Peyer's patch (tissue), 4 donors: ENCODE data around the gene TRIO. TPM values are rescaled to one million over a fixed set of nuclear protein-coding genes. Genes with fewer than 3 reads are reported as not detected.

ENCODE experiments used
- DNase-seq, 3 donors: peaks; one replicate each; pipeline ENCODE4 v3.0.0-alpha.2; 2017 to 2019
- H3K27ac ChIP-seq, 4 donors: fragments of 200-600 bp; sonication (generic); one replicate each; pipeline ENCODE4 v1.5.1; 2016 to 2019
- H3K27me3 ChIP-seq, 2 donors: fragments of 200-600 bp; sonication (generic); one replicate each; pipeline ENCODE4 v1.5.1; 2019
- H3K36me3 ChIP-seq, 3 donors: fragments of 200-600 bp; sonication (generic); one replicate each; pipeline ENCODE4 v1.5.1; 2016 to 2019
- H3K4me1 ChIP-seq, 4 donors: fragments of 200-600 bp; sonication (generic); one replicate each; pipeline ENCODE4 v1.5.1; 2016 to 2019
- H3K4me3 ChIP-seq, 4 donors: fragments of 200-600 bp; sonication (generic); 1 replicate in 3 of 4; 2 replicates in 1 of 4; pipeline ENCODE4 v1.5.1; 2016 to 2019; ENCODE audit warnings: mild to moderate bottlenecking in 1 of 4
- H3K9me3 ChIP-seq, 4 donors: fragments of 200-600 bp; sonication (generic); one replicate each; pipeline ENCODE4 v1.5.1; 2016 to 2019; ENCODE audit warnings: mild to moderate bottlenecking in 1 of 4
- POLR2A ChIP-seq, 2 donors: fragments of 450-650 bp; IDR thresholded peaks; one replicate each; pipeline ENCODE4 v1.5.1; 2017; ENCODE audit warnings: antibody characterized with exemption in 2 of 2, mild to moderate bottlenecking in 2 of 2, moderate library complexity in 2 of 2
- total RNA-seq, 4 donors: library from RNA; depleted of rRNA; stranded (reverse); fragments of >200 nt; gene quantifications; one replicate each; pipeline ENCODE4 v1.1.0, GENCODE V29; 2016
- TF ChIP-seq, protein P1 (sequence below), 6 experiments: fragments of 450-650 bp in 4 of 6; fragments of 200-600 bp in 2 of 6; sonication (generic) in 1 of 6; IDR thresholded peaks; one replicate each; pipeline ENCODE4 v1.5.1; 2017 to 2019; ENCODE audit warnings: antibody characterized with exemption in 6 of 6, mild to moderate bottlenecking in 3 of 6, moderate library complexity in 1 of 6

The TRIO gene
- total RNA-seq, 4 donors from 2014 or later = 171 to 456 (median 340) TPM

DNA sequence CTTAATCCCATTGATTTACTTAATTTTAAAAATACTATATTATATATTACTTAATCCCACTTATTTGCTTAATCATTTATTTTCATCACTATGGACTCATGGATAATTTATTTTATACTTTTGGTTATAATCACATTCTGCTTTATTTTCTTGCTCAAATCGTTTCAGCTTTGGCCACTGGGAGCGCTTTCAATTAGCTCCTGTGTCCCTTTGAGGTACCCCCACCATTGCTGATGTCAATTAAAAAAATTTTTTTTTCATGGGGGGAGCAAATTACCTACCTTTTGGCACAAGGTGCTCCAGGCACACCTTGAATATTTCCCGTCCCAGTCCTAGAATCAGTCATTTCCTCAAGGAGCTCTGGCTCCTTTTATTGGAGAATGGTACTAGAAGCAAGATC lies 1.4 kb upstream of the TRIO start:
- Histone ChIP-seq H3K4me1 (peaks cover 0 to 14% (median 7%) of the 10 kb centered on the region in 4 donors), H3K27me3 (no peaks in the 10 kb centered on the region), H3K4me3 (no peak overlapping the region), H3K9me3 (no peaks in the 10 kb centered on the region), H3K27ac (peak overlapping the region in 1 of 4 donors; percentile 84), H3K36me3 (no peaks in the 10 kb centered on the region)
- TF ChIP-seq, protein P1, sequence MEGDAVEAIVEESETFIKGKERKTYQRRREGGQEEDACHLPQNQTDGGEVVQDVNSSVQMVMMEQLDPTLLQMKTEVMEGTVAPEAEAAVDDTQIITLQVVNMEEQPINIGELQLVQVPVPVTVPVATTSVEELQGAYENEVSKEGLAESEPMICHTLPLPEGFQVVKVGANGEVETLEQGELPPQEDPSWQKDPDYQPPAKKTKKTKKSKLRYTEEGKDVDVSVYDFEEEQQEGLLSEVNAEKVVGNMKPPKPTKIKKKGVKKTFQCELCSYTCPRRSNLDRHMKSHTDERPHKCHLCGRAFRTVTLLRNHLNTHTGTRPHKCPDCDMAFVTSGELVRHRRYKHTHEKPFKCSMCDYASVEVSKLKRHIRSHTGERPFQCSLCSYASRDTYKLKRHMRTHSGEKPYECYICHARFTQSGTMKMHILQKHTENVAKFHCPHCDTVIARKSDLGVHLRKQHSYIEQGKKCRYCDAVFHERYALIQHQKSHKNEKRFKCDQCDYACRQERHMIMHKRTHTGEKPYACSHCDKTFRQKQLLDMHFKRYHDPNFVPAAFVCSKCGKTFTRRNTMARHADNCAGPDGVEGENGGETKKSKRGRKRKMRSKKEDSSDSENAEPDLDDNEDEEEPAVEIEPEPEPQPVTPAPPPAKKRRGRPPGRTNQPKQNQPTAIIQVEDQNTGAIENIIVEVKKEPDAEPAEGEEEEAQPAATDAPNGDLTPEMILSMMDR (IDR thresholded peaks at IDR 0.05) = no peak
- no peak for TF ChIP-seq POLR2A (IDR thresholded peaks at IDR 0.05)
- DNase-seq = no peak

DNA sequence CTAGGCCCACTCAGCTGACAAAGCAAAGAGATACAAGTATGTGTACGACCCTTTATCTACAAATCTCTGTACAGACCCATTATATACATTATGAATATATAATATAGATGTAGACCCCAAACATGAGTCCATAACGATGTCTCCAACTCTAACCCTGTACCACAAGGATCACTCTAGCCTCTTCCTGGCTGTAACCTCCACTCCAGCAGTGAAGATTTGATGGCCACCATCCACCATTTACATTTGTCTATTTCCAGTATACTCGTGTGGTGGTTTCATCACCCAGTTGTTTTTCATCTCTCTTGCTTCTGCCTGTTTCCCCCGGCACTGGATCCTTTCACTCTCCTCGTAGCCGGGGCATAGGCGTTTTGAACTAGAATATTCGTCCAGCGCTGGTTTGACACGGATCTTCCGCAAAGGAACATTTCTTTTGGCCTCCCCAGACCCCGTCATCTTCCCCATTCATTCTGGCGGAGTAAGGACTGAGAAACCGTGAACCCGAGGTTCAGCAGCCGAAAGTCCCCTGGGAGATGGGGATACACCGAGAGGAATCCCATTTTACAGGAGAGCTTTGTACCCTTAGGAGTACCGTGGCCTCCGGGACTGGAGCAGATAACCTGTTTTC lies 828 bp upstream of the TRIO start:
- peak overlapping the region; percentile 64 to 96 (median 80) for H3K4me3 ChIP-seq
- H3K27ac ChIP-seq = peak overlapping the region; percentile 84 to 97 (median 90)
- H3K27me3 ChIP-seq = no peaks in the 10 kb centered on the region
- no peaks in the 10 kb centered on the region for H3K9me3 ChIP-seq
- peaks cover 0 to 19% (median 8%) of the 10 kb centered on the region in 4 donors for H3K4me1 ChIP-seq
- no peak for DNase-seq
- TF ChIP-seq, protein P1 (IDR thresholded peaks at IDR 0.05) = no peak
- no peak for TF ChIP-seq POLR2A (IDR thresholded peaks at IDR 0.05)
- H3K36me3 ChIP-seq = no peaks in the 10 kb centered on the region

DNA sequence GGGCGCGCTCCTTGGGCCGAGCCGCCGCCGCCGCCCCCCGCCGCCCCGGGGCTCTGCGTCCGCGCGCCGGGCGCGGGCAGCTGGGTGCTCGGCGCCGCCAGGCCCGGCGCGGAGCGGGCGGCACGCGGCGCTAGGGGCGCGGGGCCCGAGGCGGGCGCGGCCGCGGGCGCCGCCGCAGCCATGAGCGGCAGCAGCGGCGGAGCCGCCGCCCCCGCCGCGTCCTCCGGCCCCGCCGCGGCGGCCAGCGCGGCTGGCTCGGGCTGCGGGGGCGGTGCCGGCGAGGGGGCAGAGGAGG lies 351 bp downstream of the TRIO start:
- Histone ChIP-seq H3K27me3 (no peaks in the 10 kb centered on the region), H3K27ac (peak overlapping the region; percentile 86 to 97 (median 92)), H3K9me3 (no peaks in the 10 kb centered on the region), H3K4me1 (peaks cover 0 to 31% (median 14%) of the 10 kb centered on the region in 4 donors), H3K4me3 (peak overlapping the region; percentile 76 to 96 (median 85)), H3K36me3 (no peaks in the 10 kb centered on the region)
- DNase-seq = no peak
- TF ChIP-seq, protein P1 (IDR thresholded peaks at IDR 0.05) = no peak
- TF ChIP-seq POLR2A (IDR thresholded peaks at IDR 0.05) = no peak

DNA sequence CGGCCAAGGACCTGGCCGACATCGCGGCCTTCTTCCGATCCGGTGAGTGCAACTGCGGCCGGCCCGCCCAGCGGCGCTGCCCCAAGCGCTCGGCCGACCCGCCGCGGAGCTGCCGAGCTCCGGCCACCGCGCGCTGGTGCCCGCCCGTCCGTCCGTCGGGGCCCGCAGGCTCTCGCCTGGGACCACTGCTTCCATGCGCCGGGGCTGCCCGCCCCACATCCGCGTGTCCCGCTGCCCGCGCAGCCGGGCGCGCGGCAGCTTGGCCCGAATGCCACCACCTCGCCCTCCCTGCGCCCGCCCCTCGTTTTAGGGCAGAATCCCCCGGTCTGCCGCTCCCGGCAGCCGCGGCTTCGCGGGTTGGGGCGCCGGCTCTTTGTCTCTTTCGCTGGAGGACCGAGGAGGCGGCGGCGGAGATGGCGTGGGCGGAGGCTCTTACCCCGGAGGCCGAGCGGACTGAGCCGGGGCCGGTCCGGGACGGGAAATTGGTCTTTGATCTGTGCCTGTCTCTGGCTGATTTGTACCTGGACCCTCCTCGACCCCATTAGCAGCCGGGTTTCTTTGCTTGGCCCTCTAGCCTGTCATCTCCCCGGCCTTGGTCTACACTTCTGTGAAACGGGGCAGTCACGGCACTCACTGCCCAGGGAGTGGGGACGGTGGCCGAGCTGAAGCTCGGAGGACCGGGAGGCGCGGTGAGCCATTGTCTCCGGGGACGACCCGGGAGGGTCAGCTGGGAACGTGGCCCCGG lies 871 bp downstream of the TRIO start:
- DNase-seq = peak; percentile 39 to 78 (median 72)
- Histone ChIP-seq H3K36me3 (no peaks in the 10 kb centered on the region), H3K9me3 (no peaks in the 10 kb centered on the region), H3K27ac (peak overlapping the region; percentile 86 to 97 (median 92)), H3K4me1 (peaks cover 0 to 36% (median 19%) of the 10 kb centered on the region in 4 donors), H3K4me3 (peak overlapping the region; percentile 76 to 96 (median 85)), H3K27me3 (no peaks in the 10 kb centered on the region)
- TF ChIP-seq POLR2A (IDR thresholded peaks at IDR 0.05) = no peak
- TF ChIP-seq, protein P1 (IDR thresholded peaks at IDR 0.05) = no peak

DNA sequence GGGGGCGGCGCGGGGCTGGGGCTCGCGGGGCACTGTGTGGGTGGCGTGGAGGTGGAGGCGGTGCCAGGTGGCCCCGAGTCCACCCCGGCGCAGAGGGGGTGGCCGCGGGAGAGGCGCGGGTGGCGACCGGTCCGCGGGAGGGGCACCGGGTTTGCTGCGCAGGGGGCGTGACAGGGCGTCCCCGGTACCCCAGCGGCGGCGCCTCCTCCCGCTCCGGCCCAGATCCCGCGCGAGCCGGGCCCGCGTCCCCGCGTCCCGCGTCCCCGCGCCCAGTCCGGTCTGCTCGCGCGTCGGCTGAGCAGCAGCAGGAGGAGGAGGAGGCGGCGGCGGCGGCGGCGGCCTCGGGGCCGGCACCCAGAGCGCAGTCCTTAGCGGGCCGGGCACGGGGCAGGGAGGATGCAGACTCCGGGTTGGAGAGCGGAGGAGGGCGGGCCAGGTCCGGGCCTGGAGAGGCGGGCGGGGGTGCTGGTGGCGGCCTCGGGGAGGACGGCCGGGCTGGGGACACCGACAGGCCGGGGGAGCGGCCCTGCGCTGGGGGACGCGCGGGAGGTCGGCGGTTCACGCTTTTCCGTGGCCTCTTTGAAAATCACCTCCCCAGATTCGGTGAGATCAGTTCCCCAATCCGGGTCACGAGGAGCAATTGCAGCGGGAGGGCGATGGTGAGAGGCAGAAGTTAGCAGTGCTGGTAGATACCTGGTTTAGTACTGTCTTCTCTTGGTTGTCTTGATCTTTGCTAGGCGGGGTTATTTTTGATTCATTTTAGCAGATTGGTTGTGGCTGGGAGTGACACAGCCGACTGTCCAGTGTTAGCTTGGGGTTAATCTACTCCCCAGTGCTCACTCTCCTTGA lies 1.7 kb downstream of the TRIO start:
- H3K9me3 ChIP-seq = no peaks in the 10 kb centered on the region
- H3K27ac ChIP-seq = peak overlapping the region; percentile 86 to 97 (median 92)
- H3K27me3 ChIP-seq = no peaks in the 10 kb centered on the region
- peaks cover 0 to 44% (median 21%) of the 10 kb centered on the region in 4 donors for H3K4me1 ChIP-seq
- peak overlapping the region; percentile 76 to 96 (median 85) for H3K4me3 ChIP-seq
- peak; percentile 46 to 63 for TF ChIP-seq POLR2A (IDR thresholded peaks at IDR 0.05)
- TF ChIP-seq, protein P1 (IDR thresholded peaks at IDR 0.05) = no peak
- no peaks in the 10 kb centered on the region for H3K36me3 ChIP-seq
- peak; percentile 79 to 91 (median 83) for DNase-seq
